ENCODE results near the gene CDC25B.

The CDC25B gene

GRCh38 chr20:3752386-3752759, 43.7 kb upstream of the CDC25B start:
- TF ChIP-seq ZNF70 (CRISPR knock-in tag; IDR thresholded peaks at IDR 0.05): no peak
- TF ChIP-seq RARB (CRISPR knock-in tag; IDR thresholded peaks at IDR 0.05): no peak
- TF ChIP-seq BACH2 (CRISPR knock-in tag; IDR thresholded peaks at IDR 0.05; ENCODE audit: borderline replicate concordance): no peak
- no peak for TF ChIP-seq SNAI2 (CRISPR knock-in tag; IDR thresholded peaks at IDR 0.05)
- no peak for TF ChIP-seq PPARA (CRISPR knock-in tag; IDR thresholded peaks at IDR 0.05; ENCODE audit: borderline replicate concordance)
- no peak for TF ChIP-seq ZNF8 (CRISPR knock-in tag; IDR thresholded peaks at IDR 0.05)
- TF ChIP-seq TSHZ2 (CRISPR knock-in tag; IDR thresholded peaks at IDR 0.05): no peak
- no peak for TF ChIP-seq PATZ1 (CRISPR knock-in tag; IDR thresholded peaks at IDR 0.05; ENCODE audit: borderline replicate concordance)
- no peak for TF ChIP-seq OSR1 (CRISPR knock-in tag; IDR thresholded peaks at IDR 0.05)
- TF ChIP-seq TOX (CRISPR knock-in tag; IDR thresholded peaks at IDR 0.05; ENCODE audit: borderline replicate concordance): no peak
- TF ChIP-seq ZFP3 (CRISPR knock-in tag; IDR thresholded peaks at IDR 0.05): no peak
- no peak for TF ChIP-seq CSRNP3 (CRISPR knock-in tag; IDR thresholded peaks at IDR 0.05)
- no peak for TF ChIP-seq ZFP30 (CRISPR knock-in tag; IDR thresholded peaks at IDR 0.05)
- TF ChIP-seq ISL1 (CRISPR knock-in tag; IDR thresholded peaks at IDR 0.05): no peak
- TF ChIP-seq ZC3H10 (CRISPR knock-in tag; IDR thresholded peaks at IDR 0.05): no peak
- no peak for TF ChIP-seq TCF4 (CRISPR knock-in tag; IDR thresholded peaks at IDR 0.05; ENCODE audit: borderline replicate concordance)
- TF ChIP-seq ZNF565 (CRISPR knock-in tag; conservative IDR thresholded peaks at IDR 0.05; ENCODE audit: low read depth): no peak
- no peak for TF ChIP-seq CSDC2 (CRISPR knock-in tag; IDR thresholded peaks at IDR 0.05)
- TF ChIP-seq CREB5 (CRISPR knock-in tag; IDR thresholded peaks at IDR 0.05; ENCODE audit: low read depth): no peak
- no peak for TF ChIP-seq GLIS3 (CRISPR knock-in tag; IDR thresholded peaks at IDR 0.05)
- no peak for ATAC-seq

GRCh38 chr20:3753098-3753497, 43.0 kb upstream of the CDC25B start:
- TF ChIP-seq ESRRG (CRISPR knock-in tag; IDR thresholded peaks at IDR 0.05) (no peak), CREB5 (CRISPR knock-in tag; IDR thresholded peaks at IDR 0.05; ENCODE audit: low read depth) (no peak), TSHZ2 (CRISPR knock-in tag; IDR thresholded peaks at IDR 0.05) (no peak), POU6F1 (CRISPR knock-in tag; IDR thresholded peaks at IDR 0.05; ENCODE audit: borderline replicate concordance, low read depth) (no peak), ZNF565 (CRISPR knock-in tag; conservative IDR thresholded peaks at IDR 0.05; ENCODE audit: low read depth) (no peak), BACH2 (CRISPR knock-in tag; IDR thresholded peaks at IDR 0.05; ENCODE audit: borderline replicate concordance) (no peak), PPARA (CRISPR knock-in tag; IDR thresholded peaks at IDR 0.05; ENCODE audit: borderline replicate concordance) (no peak), ISL1 (CRISPR knock-in tag; IDR thresholded peaks at IDR 0.05) (no peak), SNAI2 (CRISPR knock-in tag; IDR thresholded peaks at IDR 0.05) (no peak), TOX (CRISPR knock-in tag; IDR thresholded peaks at IDR 0.05; ENCODE audit: borderline replicate concordance) (no peak), ZNF70 (CRISPR knock-in tag; IDR thresholded peaks at IDR 0.05) (no peak), RARB (CRISPR knock-in tag; IDR thresholded peaks at IDR 0.05) (no peak)
- ATAC-seq: peak; percentile 69
